ENCODE data around the gene NRP1. TPM values are rescaled to one million over a fixed set of nuclear protein-coding genes. Genes with fewer than 3 reads are reported as not detected.

NRP1 gene
- total and polyA plus RNA-seq, 4 donors = 18.5 to 188 (median 71.7) TPM

DNA sequence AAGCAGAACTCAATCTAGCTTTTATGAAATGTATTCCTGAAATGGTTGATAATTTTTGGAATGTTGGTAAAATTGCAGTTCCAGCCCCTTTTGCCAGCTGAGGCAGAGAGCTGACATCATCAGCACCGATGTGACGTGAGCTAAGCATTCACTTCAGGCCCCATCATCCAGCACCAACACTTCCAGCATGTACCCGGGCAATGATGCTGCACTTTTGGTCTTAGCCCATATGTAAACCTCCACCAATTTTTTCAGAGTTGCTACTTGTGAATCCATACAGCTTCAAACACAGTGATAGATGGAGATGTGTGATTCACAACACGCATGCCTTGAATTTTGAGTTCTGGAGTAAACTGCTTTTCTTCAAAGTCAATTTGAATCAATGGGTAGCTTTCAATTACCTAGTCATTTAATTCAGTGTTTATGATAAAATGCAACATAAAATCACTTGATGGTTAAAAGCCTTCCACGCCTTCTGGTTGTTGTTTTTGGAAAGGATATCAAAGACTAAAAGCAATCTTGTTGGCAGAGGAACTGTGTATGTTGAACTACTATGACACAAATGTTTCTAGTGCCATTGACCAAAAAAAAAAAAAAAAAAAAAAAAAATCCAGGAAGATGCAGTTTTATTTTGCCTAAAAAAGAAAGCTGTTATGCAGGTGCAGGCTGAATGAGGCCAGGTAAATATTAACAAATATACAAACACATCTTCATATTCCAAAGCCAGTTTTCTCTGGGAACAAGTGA lies 73.9 kb downstream of the NRP1 start:
- Histone ChIP-seq H3K27me3 (ENCODE audit: control insufficient read depth in 3 of 3, insufficient read depth in 3 of 3, low read length in 2 of 3) (no peaks in the 10 kb centered on the region), H3K4me3 (no peak overlapping the region), H3K27ac (ENCODE audit: low read depth in 1 of 2, low read length in 1 of 2) (peak overlapping the region in 1 of 2 donors; percentile 41), H3K9me3 (ENCODE audit: control insufficient read depth in 4 of 4, insufficient read depth in 3 of 4, low read length in 3 of 4) (no peaks in the 10 kb centered on the region), H3K36me3 (ENCODE audit: control insufficient read depth in 4 of 4, insufficient read depth in 4 of 4, low read length in 4 of 4) (peaks cover 6 to 42% (median 23%) of the 10 kb centered on the region in 4 donors), H3K4me1 (ENCODE audit: control insufficient read depth in 5 of 5, insufficient read depth in 5 of 5, low read length in 5 of 5) (peaks cover 0 to 14% (median 0%) of the 10 kb centered on the region in 5 donors), H3K9ac (ENCODE audit: insufficient read depth in 1 of 2, low read length in 2 of 2) (no peak overlapping the region)
- ATAC-seq (ENCODE audit: insufficient read depth, low FRiP score) = no peak
- WGBS, 2 donors = 85 to 86% methylated on average over 5 of the region's 5 CpGs
- TF ChIP-seq, protein P1, sequence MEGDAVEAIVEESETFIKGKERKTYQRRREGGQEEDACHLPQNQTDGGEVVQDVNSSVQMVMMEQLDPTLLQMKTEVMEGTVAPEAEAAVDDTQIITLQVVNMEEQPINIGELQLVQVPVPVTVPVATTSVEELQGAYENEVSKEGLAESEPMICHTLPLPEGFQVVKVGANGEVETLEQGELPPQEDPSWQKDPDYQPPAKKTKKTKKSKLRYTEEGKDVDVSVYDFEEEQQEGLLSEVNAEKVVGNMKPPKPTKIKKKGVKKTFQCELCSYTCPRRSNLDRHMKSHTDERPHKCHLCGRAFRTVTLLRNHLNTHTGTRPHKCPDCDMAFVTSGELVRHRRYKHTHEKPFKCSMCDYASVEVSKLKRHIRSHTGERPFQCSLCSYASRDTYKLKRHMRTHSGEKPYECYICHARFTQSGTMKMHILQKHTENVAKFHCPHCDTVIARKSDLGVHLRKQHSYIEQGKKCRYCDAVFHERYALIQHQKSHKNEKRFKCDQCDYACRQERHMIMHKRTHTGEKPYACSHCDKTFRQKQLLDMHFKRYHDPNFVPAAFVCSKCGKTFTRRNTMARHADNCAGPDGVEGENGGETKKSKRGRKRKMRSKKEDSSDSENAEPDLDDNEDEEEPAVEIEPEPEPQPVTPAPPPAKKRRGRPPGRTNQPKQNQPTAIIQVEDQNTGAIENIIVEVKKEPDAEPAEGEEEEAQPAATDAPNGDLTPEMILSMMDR (IDR thresholded peaks at IDR 0.05; ENCODE audit: control extremely low read depth, extremely low read depth) = no peak
- DNase-seq = peak in 2 of 3 donors; percentile 58 to 64

DNA sequence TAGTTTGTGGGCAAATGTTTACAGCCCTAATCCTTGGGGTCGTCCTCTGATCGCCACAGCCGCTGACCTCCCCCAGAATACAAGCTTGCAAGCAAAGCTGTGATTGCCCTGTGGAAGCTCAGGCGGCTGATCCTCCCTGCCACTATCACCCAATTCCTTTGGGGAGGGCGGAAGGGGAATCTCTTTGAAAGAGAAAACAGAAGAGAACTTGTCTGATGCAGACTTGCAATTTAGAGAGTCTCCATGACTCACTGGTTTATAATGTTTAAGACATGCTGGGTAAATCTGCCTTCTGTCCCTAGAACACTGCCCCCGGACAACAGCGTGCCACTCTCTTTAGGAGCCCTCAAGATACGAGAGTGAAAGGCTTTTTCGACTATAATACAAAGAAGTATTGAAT lies 75.5 kb downstream of the NRP1 start:
- H3K9me3 ChIP-seq (ENCODE audit: control insufficient read depth in 4 of 4, insufficient read depth in 3 of 4, low read length in 3 of 4) = no peaks in the 10 kb centered on the region
- WGBS, 2 donors = 88 to 92% methylated on average over 9 of the region's 9 CpGs
- no peak overlapping the region for H3K27ac ChIP-seq (ENCODE audit: low read depth in 1 of 2, low read length in 1 of 2)
- ATAC-seq (ENCODE audit: insufficient read depth, low FRiP score) (no peak), DNase-seq (no peak)
- TF ChIP-seq, protein P1 (IDR thresholded peaks at IDR 0.05; ENCODE audit: control extremely low read depth, extremely low read depth) = no peak
- H3K4me3 ChIP-seq = no peak overlapping the region
- peaks cover 0 to 4% (median 0%) of the 10 kb centered on the region in 5 donors for H3K4me1 ChIP-seq (ENCODE audit: control insufficient read depth in 5 of 5, insufficient read depth in 5 of 5, low read length in 5 of 5)
- H3K9ac ChIP-seq (ENCODE audit: insufficient read depth in 1 of 2, low read length in 2 of 2) = peak overlapping the region in 1 of 2 donors; percentile 31
- H3K27me3 ChIP-seq (ENCODE audit: control insufficient read depth in 3 of 3, insufficient read depth in 3 of 3, low read length in 2 of 3) = no peaks in the 10 kb centered on the region
- peaks cover 4 to 46% (median 29%) of the 10 kb centered on the region in 4 donors for H3K36me3 ChIP-seq (ENCODE audit: control insufficient read depth in 4 of 4, insufficient read depth in 4 of 4, low read length in 4 of 4)

DNA sequence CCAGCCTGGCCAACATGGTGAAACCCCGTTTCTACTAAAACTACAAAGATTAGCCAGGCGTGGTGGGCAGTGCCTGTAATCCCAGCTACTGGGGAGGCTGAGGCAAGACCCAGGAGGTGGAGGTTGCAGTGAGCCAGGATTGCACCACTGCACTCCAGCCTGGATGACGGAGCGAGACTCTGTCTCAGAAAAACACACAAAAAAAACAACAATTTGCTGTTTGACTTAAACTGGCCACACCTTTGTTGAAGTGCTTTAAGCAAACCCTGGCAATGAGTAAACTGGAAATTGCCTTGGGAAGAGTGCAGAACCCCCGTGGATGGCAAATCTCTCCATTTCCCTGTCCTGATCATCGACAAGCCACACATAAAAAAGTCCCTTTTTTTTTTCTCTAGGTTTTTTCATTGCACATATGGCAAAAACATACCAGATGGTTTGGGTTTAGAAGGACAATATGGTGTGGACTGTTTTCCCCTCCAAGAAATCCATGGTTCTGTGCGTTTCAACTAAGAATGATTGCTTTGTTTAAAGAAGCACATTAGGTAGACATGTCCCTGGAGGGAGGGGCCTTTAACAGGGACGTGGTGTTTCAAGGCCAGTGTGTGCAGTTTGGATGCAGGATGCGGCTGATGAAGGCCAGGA lies 76.9 kb downstream of the NRP1 start:
- no peak for ATAC-seq (ENCODE audit: insufficient read depth, low FRiP score)
- no peak for DNase-seq
- Histone ChIP-seq H3K27ac (ENCODE audit: low read depth in 1 of 2, low read length in 1 of 2) (no peak overlapping the region), H3K27me3 (ENCODE audit: control insufficient read depth in 3 of 3, insufficient read depth in 3 of 3, low read length in 2 of 3) (no peaks in the 10 kb centered on the region), H3K9me3 (ENCODE audit: control insufficient read depth in 4 of 4, insufficient read depth in 3 of 4, low read length in 3 of 4) (no peaks in the 10 kb centered on the region), H3K9ac (ENCODE audit: insufficient read depth in 1 of 2, low read length in 2 of 2) (no peak overlapping the region), H3K4me1 (ENCODE audit: control insufficient read depth in 5 of 5, insufficient read depth in 5 of 5, low read length in 5 of 5) (peaks cover 0 to 7% (median 4%) of the 10 kb centered on the region in 5 donors), H3K36me3 (ENCODE audit: control insufficient read depth in 4 of 4, insufficient read depth in 4 of 4, low read length in 4 of 4) (peaks cover 8 to 52% (median 39%) of the 10 kb centered on the region in 4 donors), H3K4me3 (no peak overlapping the region)
- WGBS, 2 donors = 80 to 89% methylated on average over 9 of the region's 9 CpGs
- TF ChIP-seq, protein P1 (IDR thresholded peaks at IDR 0.05; ENCODE audit: control extremely low read depth, extremely low read depth) = no peak

Measured in lung (tissue), 12 donors.